PFSK-1 (cell line): ENCODE results near the gene SCN1B.

Source experiments
- FOXP2 ChIP-seq: optimal IDR thresholded peaks from 2 replicates; pipeline ENCODE3; 2011; ENCODE audit warnings: borderline replicate concordance, control low read depth, inconsistent platforms; ENCODE audit not compliant: insufficient read depth; ENCODE audit errors: extremely low read length, extremely low read depth
- POLR2AphosphoS5 ChIP-seq: IDR thresholded peaks from 2 replicates; pipeline ENCODE4 v1.6.1; 2012; ENCODE audit warnings: low read depth, mild to moderate bottlenecking, control low read depth, low read length, moderate library complexity
- REST ChIP-seq, 2 experiments: IDR thresholded peaks; 2 replicates each; pipeline versions ENCODE4 v1.6.1 to v1.8.0; 2011 to 2012; ENCODE audit warnings: low read depth in 2 of 2, low read length in 2 of 2, control low read depth in 1 of 2, inconsistent platforms in 1 of 2, mild to moderate bottlenecking in 1 of 2, moderate library complexity in 1 of 2; ENCODE audit not compliant: insufficient read depth in 1 of 2
- SIN3A ChIP-seq: IDR thresholded peaks from 2 replicates; pipeline ENCODE4 v1.6.1; 2012; ENCODE audit warnings: mild to moderate bottlenecking, low read length, moderate library complexity, borderline replicate concordance; ENCODE audit not compliant: insufficient read depth
- TAF1 ChIP-seq: IDR thresholded peaks from 2 replicates; pipeline ENCODE4 v1.6.1; 2012; ENCODE audit warnings: low read length, control low read depth, borderline replicate concordance; ENCODE audit not compliant: insufficient read depth

The SCN1B gene

GRCh38 chr19:35055715-35056179 is 25.5 kb downstream of the SCN1B start:
- TF ChIP-seq TAF1 (no peak), FOXP2 (no peak), REST (IDR thresholded peaks at IDR 0.05; ENCODE audit: insufficient read depth in 1 of 2, low read depth in 2 of 2, low read length in 2 of 2) (no peak), POLR2AphosphoS5 (no peak), SIN3A (no peak)

- TF ChIP-seq TAF1, result no peak
- no peak for TF ChIP-seq FOXP2
- no peak for TF ChIP-seq SIN3A
- TF ChIP-seq REST (IDR thresholded peaks at IDR 0.05; ENCODE audit: insufficient read depth in 1 of 2, low read depth in 2 of 2, low read length in 2 of 2), result no peak
- TF ChIP-seq POLR2AphosphoS5, result no peak
Observed at GRCh38 chr19:35056513-35057063, 26.3 kb downstream of the SCN1B start.

GRCh38 chr19:35058370-35058769 is 28.1 kb downstream of the SCN1B start:
- TF ChIP-seq REST (IDR thresholded peaks at IDR 0.05; ENCODE audit: insufficient read depth in 1 of 2, low read depth in 2 of 2, low read length in 2 of 2), result no peak
- TF ChIP-seq POLR2AphosphoS5, result no peak
- no peak for TF ChIP-seq TAF1
- TF ChIP-seq FOXP2, result no peak
- no peak for TF ChIP-seq SIN3A

GRCh38 chr19:35059006-35059798 is 28.9 kb downstream of the SCN1B start:
- TF ChIP-seq POLR2AphosphoS5, result no peak
- TF ChIP-seq FOXP2, result no peak
- no peak for TF ChIP-seq REST (IDR thresholded peaks at IDR 0.05; ENCODE audit: insufficient read depth in 1 of 2, low read depth in 2 of 2, low read length in 2 of 2)

- TF ChIP-seq REST (IDR thresholded peaks at IDR 0.05; ENCODE audit: insufficient read depth in 1 of 2, low read depth in 2 of 2, low read length in 2 of 2), result no peak
- no peak for TF ChIP-seq FOXP2
- no peak for TF ChIP-seq POLR2AphosphoS5
- TF ChIP-seq TAF1, result no peak
- no peak for TF ChIP-seq SIN3A
Observed at GRCh38 chr19:35059799-35060091, 29.5 kb downstream of the SCN1B start.
